Measurements from ENCODE around the gene TTC7B.

DNA sequence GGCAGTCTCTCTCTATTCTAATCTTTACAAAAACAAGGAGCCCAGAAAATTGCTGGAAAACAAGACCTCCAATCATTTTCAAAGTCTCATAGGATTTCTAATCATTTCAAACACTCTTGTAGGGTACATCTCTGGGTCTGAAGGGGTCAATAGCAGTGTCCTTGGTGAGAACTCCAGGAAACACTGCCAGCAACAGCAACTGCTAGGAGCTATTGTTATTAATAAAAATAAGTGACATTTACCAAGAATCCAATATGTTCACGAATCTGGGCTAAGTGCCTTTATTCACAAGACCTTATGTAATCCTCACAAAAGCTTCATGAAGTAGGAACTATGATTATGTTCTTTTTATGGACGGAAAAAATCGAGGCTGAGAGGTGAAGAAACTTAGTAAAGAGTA lies 72.8 kb downstream of the TTC7B start:
- TF ChIP-seq ZNF274 (IDR thresholded peaks at IDR 0.05; ENCODE audit: low read depth, low read length), result no peak
- no peak for TF ChIP-seq SUZ12 (IDR thresholded peaks at IDR 0.05; ENCODE audit: extremely low read depth, insufficient read depth, insufficient read length)

Data from NT2/D1 (cell line).